Stomach smooth muscle (tissue), 2 donors: Measurements from ENCODE around the gene SMIM1.

ENCODE experiments used
- H3K27ac ChIP-seq: one replicate; pipeline ENCODE4 v1.7.0; 2013; ENCODE audit warnings: mild to moderate bottlenecking, low read length, inconsistent platforms
- H3K27me3 ChIP-seq, 2 donors: one replicate each; pipeline ENCODE4 v1.7.0; 2013; ENCODE audit warnings: low read length in 2 of 2; ENCODE audit not compliant: insufficient read depth in 2 of 2, control insufficient read depth in 1 of 2
- H3K36me3 ChIP-seq, 2 donors: one replicate each; pipeline ENCODE4 v1.7.0; 2013; ENCODE audit warnings: low read length in 2 of 2; ENCODE audit not compliant: control insufficient read depth in 2 of 2, insufficient read depth in 2 of 2
- H3K4me1 ChIP-seq: one replicate; pipeline ENCODE4 v1.7.0; 2013; ENCODE audit warnings: low read length; ENCODE audit not compliant: control insufficient read depth, insufficient read depth
- H3K4me3 ChIP-seq, 2 donors: one replicate each; pipeline ENCODE4 v1.7.0; 2013; ENCODE audit warnings: low read length in 2 of 2
- H3K9ac ChIP-seq, 2 donors: one replicate each; pipeline ENCODE4 v1.7.0; 2013; ENCODE audit warnings: low read length in 2 of 2, mild to moderate bottlenecking in 1 of 2
- H3K9me3 ChIP-seq, 2 donors: one replicate each; pipeline ENCODE4 v1.7.0; 2013; ENCODE audit warnings: low read length in 2 of 2; ENCODE audit not compliant: control insufficient read depth in 2 of 2
- donor health status: healthy.
- donor health status: Pancreatic carcinoma.

The SMIM1 gene

GRCh38 chr1:3777647-3778589, 5.4 kb downstream of the SMIM1 start:
- Histone ChIP-seq H3K36me3 (peaks cover 34 to 37% of the 10 kb centered on the region in 2 donors), H3K4me1 (peaks cover 14% of the 10 kb centered on the region), H3K9me3 (no peaks in the 10 kb centered on the region), H3K9ac (no peak overlapping the region), H3K27me3 (no peaks in the 10 kb centered on the region), H3K27ac (no peak overlapping the region), H3K4me3 (no peak overlapping the region)

GRCh38 chr1:3778590-3779264, 6.2 kb downstream of the SMIM1 start:
- no peaks in the 10 kb centered on the region for H3K27me3 ChIP-seq
- peaks cover 6% of the 10 kb centered on the region for H3K4me1 ChIP-seq
- no peak overlapping the region for H3K9ac ChIP-seq
- no peaks in the 10 kb centered on the region for H3K9me3 ChIP-seq
- H3K27ac ChIP-seq = no peak overlapping the region
- H3K4me3 ChIP-seq = no peak overlapping the region
- H3K36me3 ChIP-seq = peaks cover 35 to 41% of the 10 kb centered on the region in 2 donors

GRCh38 chr1:3779265-3779911, 6.8 kb downstream of the SMIM1 start:
- peaks cover 2% of the 10 kb centered on the region for H3K4me1 ChIP-seq
- H3K27ac ChIP-seq = no peak overlapping the region
- no peak overlapping the region for H3K4me3 ChIP-seq
- H3K9ac ChIP-seq = no peak overlapping the region
- no peaks in the 10 kb centered on the region for H3K9me3 ChIP-seq
- H3K36me3 ChIP-seq = peaks cover 39 to 47% of the 10 kb centered on the region in 2 donors
- H3K27me3 ChIP-seq = no peaks in the 10 kb centered on the region

GRCh38 chr1:3779912-3780416, 7.4 kb downstream of the SMIM1 start:
- Histone ChIP-seq H3K4me1 (peaks cover 2% of the 10 kb centered on the region), H3K36me3 (peaks cover 41 to 52% of the 10 kb centered on the region in 2 donors), H3K27me3 (no peaks in the 10 kb centered on the region), H3K9ac (no peak overlapping the region), H3K9me3 (no peaks in the 10 kb centered on the region), H3K4me3 (no peak overlapping the region), H3K27ac (no peak overlapping the region)

GRCh38 chr1:3780901-3781300, 8.4 kb downstream of the SMIM1 start:
- no peak overlapping the region for H3K27ac ChIP-seq
- H3K27me3 ChIP-seq = no peaks in the 10 kb centered on the region
- peaks cover 46 to 57% of the 10 kb centered on the region in 2 donors for H3K36me3 ChIP-seq
- H3K9ac ChIP-seq = no peak overlapping the region
- no peaks in the 10 kb centered on the region for H3K9me3 ChIP-seq
- no peak overlapping the region for H3K4me3 ChIP-seq
- H3K4me1 ChIP-seq = peaks cover under 1% of the 10 kb centered on the region

GRCh38 chr1:3783651-3784474, 11.3 kb downstream of the SMIM1 start:
- H3K27me3 ChIP-seq = no peaks in the 10 kb centered on the region
- no peak overlapping the region for H3K4me3 ChIP-seq
- no peaks in the 10 kb centered on the region for H3K9me3 ChIP-seq
- no peaks in the 10 kb centered on the region for H3K4me1 ChIP-seq
- H3K27ac ChIP-seq = no peak overlapping the region
- H3K36me3 ChIP-seq = peaks cover 61 to 75% of the 10 kb centered on the region in 2 donors
- no peak overlapping the region for H3K9ac ChIP-seq

GRCh38 chr1:3785045-3785444, 12.5 kb downstream of the SMIM1 start:
- Histone ChIP-seq H3K27me3 (no peaks in the 10 kb centered on the region), H3K36me3 (peaks cover 49 to 64% of the 10 kb centered on the region in 2 donors), H3K9me3 (no peaks in the 10 kb centered on the region), H3K4me3 (no peak overlapping the region), H3K4me1 (no peaks in the 10 kb centered on the region), H3K9ac (no peak overlapping the region), H3K27ac (no peak overlapping the region)

GRCh38 chr1:3785456-3786157, 13.1 kb downstream of the SMIM1 start:
- H3K27me3 ChIP-seq = no peaks in the 10 kb centered on the region
- H3K9me3 ChIP-seq = no peaks in the 10 kb centered on the region
- no peak overlapping the region for H3K4me3 ChIP-seq
- H3K9ac ChIP-seq = no peak overlapping the region
- H3K36me3 ChIP-seq = peaks cover 49 to 59% of the 10 kb centered on the region in 2 donors
- peaks cover 3% of the 10 kb centered on the region for H3K4me1 ChIP-seq
- no peak overlapping the region for H3K27ac ChIP-seq

- H3K36me3 ChIP-seq = peaks cover 44 to 49% of the 10 kb centered on the region in 2 donors
- H3K4me1 ChIP-seq = peaks cover 8% of the 10 kb centered on the region
- no peaks in the 10 kb centered on the region for H3K27me3 ChIP-seq
- H3K9me3 ChIP-seq = no peaks in the 10 kb centered on the region
- no peak overlapping the region for H3K9ac ChIP-seq
- H3K27ac ChIP-seq = no peak overlapping the region
- H3K4me3 ChIP-seq = no peak overlapping the region
Measured at GRCh38 chr1:3786468-3787348, 14.2 kb downstream of the SMIM1 start.
